Vagina (tissue), 2 donors: ENCODE data around the gene NLRP3. TPM values are rescaled to one million over a fixed set of nuclear protein-coding genes. Genes with fewer than 3 reads are reported as not detected.

ENCODE experiments used
- DNase-seq, 2 donors: peaks; one replicate each; pipeline ENCODE4 v3.0.0-alpha.2; 2017; ENCODE audit errors: extremely low spot score in 2 of 2
- H3K27ac ChIP-seq: fragments of 200-600 bp; sonication (generic); one replicate; pipeline ENCODE4 v1.5.1; 2019
- H3K27me3 ChIP-seq: fragments of 200-600 bp; sonication (generic); one replicate; pipeline ENCODE4 v1.5.1; 2019
- H3K36me3 ChIP-seq, 2 donors: fragments of 200-600 bp; sonication (generic); one replicate each; pipeline ENCODE4 v1.5.1; 2017 to 2019
- H3K4me1 ChIP-seq: fragments of 200-600 bp; sonication (generic); one replicate; pipeline ENCODE4 v1.5.1; 2019
- H3K4me3 ChIP-seq, 2 donors: fragments of 200-600 bp; sonication (generic); 1 replicate in 1 of 2; 2 replicates in 1 of 2; pipeline ENCODE4 v1.5.1; 2016 to 2019
- H3K9me3 ChIP-seq: fragments of 200-600 bp; sonication (generic); one replicate; pipeline ENCODE4 v1.5.1; 2019
- CTCF ChIP-seq, 3 experiments: fragments of 450-650 bp in 2 of 3; fragments of 200-600 bp in 1 of 3; sonication (generic) in 1 of 3; IDR thresholded peaks; one replicate each; pipeline ENCODE4 v1.5.1; 2017 to 2019; ENCODE audit warnings: antibody characterized with exemption in 3 of 3, mild to moderate bottlenecking in 2 of 3, moderate library complexity in 2 of 3
- POLR2A ChIP-seq, 2 donors: fragments of 450-650 bp; IDR thresholded peaks; one replicate each; pipeline ENCODE4 v1.6.1; 2017; ENCODE audit warnings: antibody characterized with exemption in 2 of 2, mild to moderate bottlenecking in 2 of 2, moderate library complexity in 2 of 2
- POLR2AphosphoS5 ChIP-seq, 2 donors: sonication (generic); formaldehyde crosslinking; IDR thresholded peaks; one replicate each; pipeline ENCODE4 v1.9.0; 2017; ENCODE audit warnings: antibody characterized with exemption in 2 of 2, mild to moderate bottlenecking in 2 of 2, low read depth in 1 of 2; ENCODE audit not compliant: insufficient read depth in 1 of 2
- intact Hi-C: fragments of 100-400 bp; cut with DNase I; formaldehyde crosslinking; loops from one replicate; pipeline ENCODE4 v1.15.1; 2023
- total RNA-seq: library from RNA; depleted of rRNA; stranded (reverse); fragments of >200 nt; gene quantifications from one replicate; pipeline ENCODE4 v1.2.3, GENCODE V29; 2016

The NLRP3 gene
- total RNA-seq, 1 donor from 2014 or later: 1.7 TPM

- H3K4me1 ChIP-seq: no peaks in the 10 kb centered on the region
- H3K27ac ChIP-seq: no peak overlapping the region
- H3K27me3 ChIP-seq: no peaks in the 10 kb centered on the region
- DNase-seq: no peak
- H3K4me3 ChIP-seq: no peak overlapping the region
- TF ChIP-seq POLR2A (IDR thresholded peaks at IDR 0.05): no peak
- TF ChIP-seq POLR2AphosphoS5 (IDR thresholded peaks at IDR 0.05; ENCODE audit: insufficient read depth in 1 of 2, low read depth in 1 of 2): no peak
- TF ChIP-seq CTCF (IDR thresholded peaks at IDR 0.05): no peak
- no peaks in the 10 kb centered on the region for H3K9me3 ChIP-seq
- H3K36me3 ChIP-seq: no peaks in the 10 kb centered on the region
- intact Hi-C loops: no loop called here
Observed at GRCh38 chr1:247406014-247406656, 9.8 kb upstream of the NLRP3 start.

- DNase-seq: no peak
Observed at GRCh38 chr1:247407180-247407616, 8.8 kb upstream of the NLRP3 start.

GRCh38 chr1:247408100-247408499 is 7.9 kb upstream of the NLRP3 start:
- intact Hi-C loops: no loop called here
- no peaks in the 10 kb centered on the region for H3K4me1 ChIP-seq
- no peak overlapping the region for H3K27ac ChIP-seq
- DNase-seq: no peak
- no peak overlapping the region for H3K4me3 ChIP-seq
- no peaks in the 10 kb centered on the region for H3K27me3 ChIP-seq
- no peak for TF ChIP-seq POLR2AphosphoS5 (IDR thresholded peaks at IDR 0.05; ENCODE audit: insufficient read depth in 1 of 2, low read depth in 1 of 2)
- no peak for TF ChIP-seq POLR2A (IDR thresholded peaks at IDR 0.05)
- TF ChIP-seq CTCF (IDR thresholded peaks at IDR 0.05): no peak
- no peaks in the 10 kb centered on the region for H3K36me3 ChIP-seq
- no peaks in the 10 kb centered on the region for H3K9me3 ChIP-seq

More at GRCh38 chr1:247407180-247407616, 8.8 kb upstream of the NLRP3 start:
- Histone ChIP-seq H3K36me3 (no peaks in the 10 kb centered on the region), H3K27me3 (no peaks in the 10 kb centered on the region), H3K4me3 (no peak overlapping the region), H3K4me1 (no peaks in the 10 kb centered on the region), H3K9me3 (no peaks in the 10 kb centered on the region), H3K27ac (no peak overlapping the region)
- intact Hi-C loops: no loop called here
- TF ChIP-seq POLR2A (IDR thresholded peaks at IDR 0.05) (no peak), CTCF (IDR thresholded peaks at IDR 0.05) (no peak), POLR2AphosphoS5 (IDR thresholded peaks at IDR 0.05; ENCODE audit: insufficient read depth in 1 of 2, low read depth in 1 of 2) (no peak)

GRCh38 chr1:247409869-247410544 is 6.0 kb upstream of the NLRP3 start:
- Histone ChIP-seq H3K27me3 (no peaks in the 10 kb centered on the region), H3K4me3 (no peak overlapping the region), H3K9me3 (no peaks in the 10 kb centered on the region), H3K36me3 (no peaks in the 10 kb centered on the region), H3K27ac (no peak overlapping the region), H3K4me1 (no peaks in the 10 kb centered on the region)
- DNase-seq: no peak
- intact Hi-C loops: no loop called here
- TF ChIP-seq POLR2A (IDR thresholded peaks at IDR 0.05) (no peak), POLR2AphosphoS5 (IDR thresholded peaks at IDR 0.05; ENCODE audit: insufficient read depth in 1 of 2, low read depth in 1 of 2) (no peak), CTCF (IDR thresholded peaks at IDR 0.05) (no peak)
